ENCODE results near the gene ALK.

ALK gene

GRCh38 chr2:29349316-29350030 lies 571.9 kb downstream of the ALK start:
- Histone ChIP-seq H3K4me3 (ENCODE audit: insufficient read depth, low read depth, low read length) (no peak overlapping the region), H3K36me3 (ENCODE audit: control insufficient read depth, insufficient read depth, low read length) (no peaks in the 10 kb centered on the region), H3K9me3 (ENCODE audit: control insufficient read depth, low read length) (no peaks in the 10 kb centered on the region), H3K27me3 (ENCODE audit: control insufficient read depth, insufficient read depth, low read length, poor library complexity, severe bottlenecking) (no peaks in the 10 kb centered on the region), H3K27ac (ENCODE audit: insufficient read depth, low read depth, low read length, poor library complexity, severe bottlenecking) (no peak overlapping the region), H3K4me1 (ENCODE audit: control insufficient read depth, insufficient read depth, low read length) (peaks cover 14% of the 10 kb centered on the region)
- WGBS, 2 experiments: 72% methylated on average over 5 of the region's 5 CpGs

GRCh38 chr2:29347774-29348461 lies 573.5 kb downstream of the ALK start:
- no peaks in the 10 kb centered on the region for H3K36me3 ChIP-seq (ENCODE audit: control insufficient read depth, insufficient read depth, low read length)
- peaks cover 14% of the 10 kb centered on the region for H3K4me1 ChIP-seq (ENCODE audit: control insufficient read depth, insufficient read depth, low read length)
- WGBS, 2 experiments: 94 to 97% methylated on average over 5 of the region's 5 CpGs
- H3K4me3 ChIP-seq (ENCODE audit: insufficient read depth, low read depth, low read length): no peak overlapping the region
- no peaks in the 10 kb centered on the region for H3K27me3 ChIP-seq (ENCODE audit: control insufficient read depth, insufficient read depth, low read length, poor library complexity, severe bottlenecking)
- no peak overlapping the region for H3K27ac ChIP-seq (ENCODE audit: insufficient read depth, low read depth, low read length, poor library complexity, severe bottlenecking)
- no peaks in the 10 kb centered on the region for H3K9me3 ChIP-seq (ENCODE audit: control insufficient read depth, low read length)

- 84 to 88% methylated on average over 2 of the region's 2 CpGs for WGBS, 2 experiments
- peaks cover 9% of the 10 kb centered on the region for H3K4me1 ChIP-seq (ENCODE audit: control insufficient read depth, insufficient read depth, low read length)
- no peak overlapping the region for H3K4me3 ChIP-seq (ENCODE audit: insufficient read depth, low read depth, low read length)
- no peaks in the 10 kb centered on the region for H3K27me3 ChIP-seq (ENCODE audit: control insufficient read depth, insufficient read depth, low read length, poor library complexity, severe bottlenecking)
- H3K36me3 ChIP-seq (ENCODE audit: control insufficient read depth, insufficient read depth, low read length): no peaks in the 10 kb centered on the region
- H3K27ac ChIP-seq (ENCODE audit: insufficient read depth, low read depth, low read length, poor library complexity, severe bottlenecking): no peak overlapping the region
- no peaks in the 10 kb centered on the region for H3K9me3 ChIP-seq (ENCODE audit: control insufficient read depth, low read length)
Measured at GRCh38 chr2:29345236-29345635, 576.1 kb downstream of the ALK start.

DNA sequence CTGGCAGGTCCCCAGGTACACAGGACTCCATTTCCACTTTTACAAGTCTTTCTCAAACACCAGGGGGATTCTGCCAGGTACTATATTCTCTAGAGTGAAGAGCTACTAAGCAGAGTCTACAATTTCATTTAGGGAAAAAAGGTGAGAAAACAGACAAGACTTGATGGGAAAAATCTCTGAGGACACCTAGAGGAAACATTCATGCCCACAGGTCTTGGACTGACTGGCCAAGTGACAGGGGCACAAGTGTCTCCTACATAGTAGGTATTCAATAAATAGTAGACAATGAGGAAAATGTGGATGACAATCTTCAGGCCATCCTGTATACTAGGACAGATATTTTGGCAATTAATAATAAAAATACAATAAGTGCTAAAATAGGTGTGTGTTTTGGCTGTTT lies 577.6 kb downstream of the ALK start:
- H3K27ac ChIP-seq (ENCODE audit: insufficient read depth, low read depth, low read length, poor library complexity, severe bottlenecking): no peak overlapping the region
- H3K9me3 ChIP-seq (ENCODE audit: control insufficient read depth, low read length): no peaks in the 10 kb centered on the region
- H3K4me1 ChIP-seq (ENCODE audit: control insufficient read depth, insufficient read depth, low read length): peaks cover 2% of the 10 kb centered on the region
- H3K36me3 ChIP-seq (ENCODE audit: control insufficient read depth, insufficient read depth, low read length): no peaks in the 10 kb centered on the region
- no peaks in the 10 kb centered on the region for H3K27me3 ChIP-seq (ENCODE audit: control insufficient read depth, insufficient read depth, low read length, poor library complexity, severe bottlenecking)
- H3K4me3 ChIP-seq (ENCODE audit: insufficient read depth, low read depth, low read length): no peak overlapping the region

GRCh38 chr2:29336341-29337241 lies 584.8 kb downstream of the ALK start:
- Histone ChIP-seq H3K4me3 (ENCODE audit: insufficient read depth, low read depth, low read length) (no peak overlapping the region), H3K4me1 (ENCODE audit: control insufficient read depth, insufficient read depth, low read length) (no peaks in the 10 kb centered on the region), H3K36me3 (ENCODE audit: control insufficient read depth, insufficient read depth, low read length) (no peaks in the 10 kb centered on the region), H3K27ac (ENCODE audit: insufficient read depth, low read depth, low read length, poor library complexity, severe bottlenecking) (no peak overlapping the region), H3K9me3 (ENCODE audit: control insufficient read depth, low read length) (no peaks in the 10 kb centered on the region), H3K27me3 (ENCODE audit: control insufficient read depth, insufficient read depth, low read length, poor library complexity, severe bottlenecking) (no peaks in the 10 kb centered on the region)
- 87 to 89% methylated on average over 8 to 10 of the region's 10 CpGs for WGBS, 2 experiments

- no peaks in the 10 kb centered on the region for H3K9me3 ChIP-seq (ENCODE audit: control insufficient read depth, low read length)
- H3K4me1 ChIP-seq (ENCODE audit: control insufficient read depth, insufficient read depth, low read length): no peaks in the 10 kb centered on the region
- 92 to 94% methylated on average over 5 of the region's 5 CpGs for WGBS, 2 experiments
- H3K27me3 ChIP-seq (ENCODE audit: control insufficient read depth, insufficient read depth, low read length, poor library complexity, severe bottlenecking): no peaks in the 10 kb centered on the region
- H3K27ac ChIP-seq (ENCODE audit: insufficient read depth, low read depth, low read length, poor library complexity, severe bottlenecking): no peak overlapping the region
- H3K4me3 ChIP-seq (ENCODE audit: insufficient read depth, low read depth, low read length): no peak overlapping the region
- H3K36me3 ChIP-seq (ENCODE audit: control insufficient read depth, insufficient read depth, low read length): no peaks in the 10 kb centered on the region
Measured at GRCh38 chr2:29335396-29335795, 586.0 kb downstream of the ALK start.

DNA sequence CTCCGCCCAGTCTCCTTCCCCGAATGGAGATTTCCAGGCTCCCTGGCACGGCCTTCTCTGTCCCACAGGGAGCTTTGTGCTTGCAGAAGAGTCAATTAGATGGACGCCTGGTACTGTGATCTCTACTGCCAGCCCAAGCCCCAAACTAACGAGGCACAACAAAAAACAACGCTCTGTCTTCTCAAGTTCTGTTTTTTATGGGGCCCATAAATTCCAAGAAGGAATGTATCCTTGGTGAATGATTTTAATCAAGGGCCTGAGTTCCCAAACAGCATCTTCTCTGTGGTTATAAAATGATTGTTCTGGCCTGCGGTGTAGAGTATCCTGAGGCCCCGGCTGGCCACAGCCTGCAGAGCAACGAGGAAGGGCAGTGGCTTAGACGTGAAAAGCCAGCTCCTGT lies 586.7 kb downstream of the ALK start:
- no peaks in the 10 kb centered on the region for H3K36me3 ChIP-seq (ENCODE audit: control insufficient read depth, insufficient read depth, low read length)
- no peak overlapping the region for H3K4me3 ChIP-seq (ENCODE audit: insufficient read depth, low read depth, low read length)
- H3K4me1 ChIP-seq (ENCODE audit: control insufficient read depth, insufficient read depth, low read length): no peaks in the 10 kb centered on the region
- H3K27ac ChIP-seq (ENCODE audit: insufficient read depth, low read depth, low read length, poor library complexity, severe bottlenecking): no peak overlapping the region
- WGBS, 2 experiments: 78 to 79% methylated on average over 10 of the region's 10 CpGs
- no peaks in the 10 kb centered on the region for H3K9me3 ChIP-seq (ENCODE audit: control insufficient read depth, low read length)
- H3K27me3 ChIP-seq (ENCODE audit: control insufficient read depth, insufficient read depth, low read length, poor library complexity, severe bottlenecking): no peaks in the 10 kb centered on the region

GRCh38 chr2:29332540-29332939 lies 588.8 kb downstream of the ALK start:
- Histone ChIP-seq H3K36me3 (ENCODE audit: control insufficient read depth, insufficient read depth, low read length) (no peaks in the 10 kb centered on the region), H3K4me1 (ENCODE audit: control insufficient read depth, insufficient read depth, low read length) (no peaks in the 10 kb centered on the region), H3K27ac (ENCODE audit: insufficient read depth, low read depth, low read length, poor library complexity, severe bottlenecking) (no peak overlapping the region), H3K27me3 (ENCODE audit: control insufficient read depth, insufficient read depth, low read length, poor library complexity, severe bottlenecking) (no peaks in the 10 kb centered on the region), H3K4me3 (ENCODE audit: insufficient read depth, low read depth, low read length) (no peak overlapping the region), H3K9me3 (ENCODE audit: control insufficient read depth, low read length) (no peaks in the 10 kb centered on the region)
- WGBS, 2 experiments: 91 to 94% methylated on average over 2 of the region's 2 CpGs

DNA sequence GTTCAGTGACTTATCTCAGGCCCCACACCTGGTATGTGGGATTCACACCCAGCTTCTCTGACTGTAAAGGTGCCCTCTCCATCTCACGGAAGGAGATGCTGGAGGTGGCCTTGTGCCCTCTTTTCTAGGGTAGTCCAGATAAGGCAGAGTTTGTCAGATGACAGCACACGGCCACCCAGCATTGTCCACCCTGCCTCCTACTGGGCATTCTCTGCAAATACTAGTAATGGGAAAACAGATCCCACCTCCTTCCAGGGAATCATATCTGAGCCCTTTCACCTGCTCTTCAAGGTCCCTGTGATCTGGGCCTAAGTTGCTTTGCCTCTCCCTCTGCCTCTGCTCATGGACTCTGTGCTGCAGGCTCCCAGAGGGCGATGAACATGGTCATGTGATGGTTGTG lies 591.5 kb downstream of the ALK start:
- Histone ChIP-seq H3K27ac (ENCODE audit: insufficient read depth, low read depth, low read length, poor library complexity, severe bottlenecking) (no peak overlapping the region), H3K36me3 (ENCODE audit: control insufficient read depth, insufficient read depth, low read length) (no peaks in the 10 kb centered on the region), H3K4me3 (ENCODE audit: insufficient read depth, low read depth, low read length) (no peak overlapping the region), H3K27me3 (ENCODE audit: control insufficient read depth, insufficient read depth, low read length, poor library complexity, severe bottlenecking) (no peaks in the 10 kb centered on the region), H3K9me3 (ENCODE audit: control insufficient read depth, low read length) (no peaks in the 10 kb centered on the region), H3K4me1 (ENCODE audit: control insufficient read depth, insufficient read depth, low read length) (no peaks in the 10 kb centered on the region)
- WGBS, 2 experiments: 89 to 92% methylated on average over 3 of the region's 3 CpGs

DNA sequence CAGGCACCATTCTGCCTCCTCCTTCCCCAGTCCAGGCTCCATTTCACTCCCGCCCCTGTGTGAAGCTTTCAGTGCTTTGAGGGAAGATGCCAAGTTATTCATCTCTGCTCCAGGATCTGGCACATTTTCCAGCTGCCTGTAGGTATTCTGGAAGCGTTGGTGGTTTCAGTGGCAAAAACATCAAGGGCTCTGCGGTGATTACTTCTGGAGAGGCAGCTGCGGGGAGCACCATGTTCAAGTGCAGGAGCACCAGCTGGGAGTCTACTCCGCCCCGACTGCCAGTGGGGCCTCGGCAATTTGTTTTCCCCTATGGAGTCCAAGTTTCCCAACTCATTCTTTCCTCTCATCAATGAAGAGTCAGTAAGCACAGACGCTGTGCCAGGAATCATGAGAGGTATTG lies 594.5 kb downstream of the ALK start:
- Histone ChIP-seq H3K4me1 (ENCODE audit: control insufficient read depth, insufficient read depth, low read length) (peaks cover 8% of the 10 kb centered on the region), H3K27me3 (ENCODE audit: control insufficient read depth, insufficient read depth, low read length, poor library complexity, severe bottlenecking) (no peaks in the 10 kb centered on the region), H3K9me3 (ENCODE audit: control insufficient read depth, low read length) (no peaks in the 10 kb centered on the region), H3K4me3 (ENCODE audit: insufficient read depth, low read depth, low read length) (no peak overlapping the region), H3K36me3 (ENCODE audit: control insufficient read depth, insufficient read depth, low read length) (no peaks in the 10 kb centered on the region), H3K27ac (ENCODE audit: insufficient read depth, low read depth, low read length, poor library complexity, severe bottlenecking) (no peak overlapping the region)
- WGBS, 2 experiments: 93 to 95% methylated on average over 8 of the region's 8 CpGs

Data from ectodermal cell (in vitro differentiated cells).